ENCODE results near the gene PIK3R5.

The PIK3R5 gene

GRCh38 chr17:8839410-8839935 is 126.0 kb downstream of the PIK3R5 start:
- DNase-seq (ENCODE audit: insufficient read length, low spot score) = no peak
- no peak for FAIRE-seq

GRCh38 chr17:8838551-8839095 is 126.9 kb downstream of the PIK3R5 start:
- no peak for FAIRE-seq
- DNase-seq (ENCODE audit: insufficient read length, low spot score) = no peak

DNA sequence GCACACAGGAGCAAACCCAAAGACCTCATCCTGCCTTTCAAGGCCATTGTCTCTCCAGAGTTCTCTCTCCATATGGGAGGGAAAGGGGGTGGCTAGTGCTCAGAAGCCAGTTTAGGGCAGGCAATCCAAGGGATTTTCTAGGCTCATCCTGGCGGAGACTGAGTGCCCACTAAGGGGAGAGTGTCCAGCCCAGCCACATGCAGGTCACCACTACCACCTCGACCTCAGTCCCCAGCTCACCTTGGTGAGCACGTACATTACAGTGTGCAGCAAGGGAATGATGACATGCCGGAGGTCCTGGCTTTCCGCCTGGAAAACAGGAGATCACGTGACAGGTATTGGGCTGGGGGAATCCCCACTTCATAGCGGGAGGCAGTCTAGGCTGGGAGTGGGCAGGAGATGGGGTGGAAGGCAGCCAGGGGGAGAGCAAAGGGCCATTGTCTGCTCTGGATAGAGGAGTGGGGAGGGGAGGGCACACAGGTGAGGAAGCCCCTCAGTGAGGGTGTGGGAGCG is 127.9 kb downstream of the PIK3R5 start:
- DNase-seq (ENCODE audit: insufficient read length, low spot score) (no peak), FAIRE-seq (no peak)

- DNase-seq (ENCODE audit: insufficient read length, low spot score) (no peak), FAIRE-seq (peak; percentile 9)
Measured at GRCh38 chr17:8836821-8837562, 128.5 kb downstream of the PIK3R5 start.

DNA sequence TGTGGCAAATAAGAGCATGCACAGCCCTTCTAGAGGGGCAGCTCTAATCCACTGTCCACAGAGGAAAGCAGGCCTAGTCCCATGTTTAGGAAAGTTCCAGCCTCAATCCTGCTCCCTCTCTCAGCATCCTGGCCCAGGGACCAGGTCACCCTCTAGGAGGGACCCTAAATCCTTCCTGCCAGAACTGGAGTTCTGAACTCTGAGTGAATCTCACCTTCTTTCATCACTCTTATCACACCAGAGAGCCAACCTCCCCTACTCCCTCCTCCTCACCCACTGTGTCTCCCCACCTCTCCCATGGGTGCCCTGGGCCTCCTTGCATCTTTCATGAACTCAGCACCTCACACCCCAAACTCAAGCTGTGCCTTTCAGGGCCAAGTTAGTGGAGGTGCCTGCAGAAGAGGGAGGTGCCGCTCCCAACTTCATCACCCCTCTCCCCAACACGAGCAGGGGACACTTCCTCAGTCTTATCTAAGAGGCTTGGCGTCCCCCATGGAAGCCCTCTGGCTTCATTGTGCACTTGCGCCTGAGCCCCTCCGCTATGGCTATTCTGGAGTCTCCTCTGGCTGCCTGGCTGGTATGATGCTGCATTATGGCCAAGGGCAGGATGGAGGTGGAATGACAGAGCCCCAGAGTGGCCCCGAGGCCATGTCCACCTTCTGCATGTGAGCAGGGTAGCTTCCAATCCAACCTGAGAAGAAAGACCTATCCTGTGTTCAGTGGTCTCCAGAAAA is 129.7 kb downstream of the PIK3R5 start:
- DNase-seq (ENCODE audit: insufficient read length, low spot score) = no peak
- FAIRE-seq = no peak

DNA sequence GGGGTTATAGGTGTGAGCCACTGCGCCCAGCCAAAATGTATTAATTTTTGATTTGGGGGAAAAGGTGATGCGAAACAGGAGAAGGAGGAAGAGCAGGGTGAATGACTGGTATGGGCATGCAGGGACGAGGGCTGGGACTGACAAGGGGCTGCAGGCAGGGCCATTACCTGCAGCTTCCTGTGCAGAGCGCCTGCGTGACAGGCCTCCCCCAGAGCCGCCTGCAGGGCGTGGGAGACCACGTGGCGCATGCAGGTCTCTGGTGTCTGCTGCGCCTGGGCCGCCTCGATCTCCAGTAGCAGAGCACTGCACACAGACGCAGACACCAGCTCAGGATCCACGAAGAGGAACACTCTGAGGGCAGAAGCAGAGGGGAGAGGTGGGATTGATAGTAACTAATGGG is 130.4 kb downstream of the PIK3R5 start:
- FAIRE-seq (no peak), DNase-seq (ENCODE audit: insufficient read length, low spot score) (no peak)

GRCh38 chr17:8832711-8833352 is 132.7 kb downstream of the PIK3R5 start:
- no peak for DNase-seq (ENCODE audit: insufficient read length, low spot score)
- FAIRE-seq = no peak

GRCh38 chr17:8831234-8831849 is 134.2 kb downstream of the PIK3R5 start:
- FAIRE-seq = no peak
- no peak for DNase-seq (ENCODE audit: insufficient read length, low spot score)

DNA sequence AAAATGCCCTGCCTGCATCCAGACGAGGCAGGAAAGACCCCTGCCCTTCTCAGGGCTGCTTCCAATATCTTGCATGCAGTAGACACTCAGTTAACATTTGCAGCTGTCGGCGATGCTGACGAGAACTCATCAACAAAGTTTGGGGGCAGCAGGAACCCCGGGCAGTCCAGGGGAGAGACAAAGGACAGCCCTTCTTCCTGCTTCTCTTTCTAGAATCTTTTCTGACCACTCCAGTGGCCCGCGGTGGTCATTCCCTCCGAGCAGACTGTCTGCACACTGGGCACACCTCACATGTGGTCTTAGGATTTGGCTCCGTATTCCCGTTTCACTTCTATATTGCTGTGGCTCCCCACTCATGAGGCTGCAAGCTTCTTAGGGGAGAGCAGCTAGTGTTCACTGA is 135.4 kb downstream of the PIK3R5 start:
- FAIRE-seq = no peak
- no peak for DNase-seq (ENCODE audit: insufficient read length, low spot score)

DNA sequence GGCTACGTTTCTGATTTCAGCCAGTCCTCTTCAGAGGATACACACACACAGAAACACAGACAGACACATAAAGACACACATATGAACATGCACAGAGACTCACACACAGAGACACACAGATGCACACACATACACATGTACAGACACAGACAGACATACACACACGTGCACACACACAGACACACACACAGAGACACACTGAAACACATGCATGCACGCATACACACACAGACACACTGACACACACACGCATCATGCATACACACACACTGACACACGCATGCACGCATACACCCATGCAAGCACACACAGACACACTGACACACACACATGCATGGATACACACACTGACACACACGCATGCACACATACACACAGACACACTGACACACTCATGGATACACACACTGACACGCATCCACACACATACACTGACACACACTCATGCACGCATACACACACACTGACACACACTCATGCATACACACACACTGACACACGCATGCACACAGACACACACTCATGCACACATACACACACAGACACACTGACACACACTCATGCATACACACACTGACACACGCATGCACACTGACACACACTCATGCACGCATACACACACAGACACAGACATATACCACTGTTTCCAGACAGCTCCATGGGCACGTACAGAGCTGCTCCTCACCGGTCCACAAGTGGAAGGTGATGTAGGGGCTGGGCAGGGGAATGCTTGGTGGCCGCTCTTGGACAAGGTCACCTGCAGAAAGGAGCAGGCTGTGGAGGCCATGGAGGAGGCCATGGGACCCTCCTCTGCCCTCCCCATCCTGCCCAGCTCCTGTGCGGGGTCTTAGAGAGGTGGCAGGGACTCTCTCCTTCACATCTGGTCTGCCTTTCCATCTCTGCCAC is 136.2 kb downstream of the PIK3R5 start:
- FAIRE-seq = peak; percentile 99

More for the DNA sequence above, 136.2 kb downstream of the PIK3R5 start:
- DNase-seq (ENCODE audit: insufficient read length, low spot score) = no peak
